ENCODE data around the gene CCDC85C. TPM values are rescaled to one million over a fixed set of nuclear protein-coding genes. Genes with fewer than 3 reads are reported as not detected.

Gene CCDC85C
- 33.6 to 37.2 TPM (median 36.7 TPM) in 5 replicates for total RNA-seq (2022; extraction: Qiagen RNA extraction)

GRCh38 chr14:99603471-99604277, at the start of gene CCDC85C:
Gene CCDC85C (minus strand): TSS chr14:99604207. CDS start chr14:99603959, 248 bp downstream.

GRCh38 chr14:99644723-99645544, 40.9 kb upstream of the CCDC85C start, which contains the start of gene HHIPL1:
Gene HHIPL1 (plus strand): TSS chr14:99645129. CDS start chr14:99645208, 79 bp downstream.

DNA sequence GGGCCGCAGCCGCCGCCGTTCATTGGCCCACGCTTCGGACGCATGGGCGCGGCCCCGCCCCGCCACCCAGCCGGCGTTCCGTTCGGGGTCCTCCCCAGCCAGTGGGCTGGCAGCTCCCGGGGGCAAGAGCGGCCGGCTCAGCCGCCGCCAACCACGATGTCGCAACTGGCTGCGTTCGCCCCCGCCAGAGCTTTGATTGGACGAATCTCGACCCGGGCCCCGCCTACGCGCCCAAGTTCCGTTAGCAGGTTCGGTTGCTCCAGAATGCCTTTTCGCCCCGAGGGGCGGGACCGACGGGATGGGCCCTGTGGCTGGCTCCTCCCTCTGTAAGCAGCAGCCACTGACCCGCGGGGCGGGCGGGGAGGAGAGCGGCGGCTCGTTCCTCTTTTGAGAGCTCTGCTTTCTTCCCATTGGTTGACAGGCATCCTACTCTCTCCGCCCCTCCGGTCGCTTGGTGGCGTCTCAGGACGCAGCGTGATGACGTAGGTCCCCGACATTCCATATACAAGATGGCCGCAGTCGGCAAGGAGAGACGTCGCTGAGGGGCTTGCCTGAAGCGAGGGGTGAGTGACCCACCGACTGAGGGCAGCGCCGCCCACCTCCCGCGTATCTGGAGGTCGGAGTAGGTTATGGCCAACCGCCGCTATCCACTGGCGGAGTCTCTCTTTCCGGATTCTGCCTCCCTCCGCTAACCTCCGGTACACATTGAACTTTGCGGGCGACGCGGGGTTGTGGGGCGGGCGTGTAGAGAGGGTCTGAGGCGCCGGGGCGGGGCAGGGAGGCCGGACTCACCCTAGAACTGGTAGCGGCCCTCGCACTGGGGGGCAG, 122.9 kb downstream of the CCDC85C start, which contains the start of gene CCNK:
TSS of gene CCNK (plus strand) at position 493 of the 828 bp plus-strand sequence. CDS start 11,269 bp downstream, outside the sequence.

DNA sequence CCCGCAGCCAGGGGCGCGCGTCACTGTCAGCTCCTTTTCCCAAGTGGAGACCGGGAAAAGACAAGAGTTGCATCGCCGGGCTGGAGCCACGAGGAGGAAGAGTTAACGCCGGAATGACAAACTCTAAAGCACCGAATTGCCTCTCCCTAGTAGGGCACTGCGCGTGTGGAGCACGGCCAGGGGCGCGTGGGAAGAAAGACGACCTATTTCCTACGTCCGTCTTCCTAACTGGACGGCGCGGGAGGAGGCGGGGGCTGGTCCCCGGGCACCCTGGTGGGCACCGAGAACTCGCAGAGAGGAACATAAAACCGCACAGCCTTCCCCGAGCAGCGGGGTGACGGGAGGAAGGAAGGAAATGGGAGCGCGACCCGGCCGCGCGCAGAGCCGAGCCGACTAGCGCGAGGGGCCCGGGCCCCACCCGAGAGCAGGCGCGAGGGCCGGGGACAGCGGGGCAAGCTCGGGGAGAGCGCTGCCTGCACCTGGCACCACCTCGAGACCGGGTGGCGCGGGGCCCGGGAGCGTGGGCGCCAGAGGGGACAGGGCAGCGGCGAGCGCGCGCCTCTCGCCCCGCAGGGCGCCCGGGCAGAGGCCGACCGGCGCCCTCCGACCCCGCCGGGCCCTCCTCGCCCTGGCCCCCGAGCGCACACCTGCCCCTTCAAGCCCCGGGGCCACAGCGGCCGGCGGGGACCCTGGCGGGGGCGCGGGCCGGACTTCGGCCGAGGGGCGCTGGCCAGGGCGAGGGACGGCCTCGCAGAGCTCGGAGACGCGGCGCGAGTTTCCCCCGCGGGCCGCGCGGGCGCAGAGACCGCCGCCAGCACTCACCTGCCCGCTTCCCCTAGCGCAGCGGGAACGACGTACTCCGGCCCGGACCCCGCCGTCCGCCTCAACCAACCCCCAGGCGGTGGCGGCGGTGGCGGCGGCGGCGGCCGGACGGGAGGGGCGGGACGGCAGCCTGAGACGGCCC, 123.8 kb downstream of the CCDC85C start, which contains the start of gene SETD3:
TSS of gene SETD3 (minus strand) at position 954 of the 964 bp plus-strand sequence. CDS start 15,054 bp downstream, outside the sequence.

Other genes starting within 250 kb of the CCDC85C start
- gene SETD3, start 123.3 kb downstream of the CCDC85C start, total RNA-seq (2022; extraction: Qiagen RNA extraction), result 40.5 to 53.2 TPM (median 45.1 TPM) in 5 replicates
- 46.4 to 57.9 TPM (median 48.2 TPM) in 5 replicates for gene CCNK, start 122.8 kb downstream of the CCDC85C start, total RNA-seq (2022; extraction: Qiagen RNA extraction)
- 0.21 to 0.28 TPM (median 0.24 TPM) in 5 replicates for gene HHIPL1, start 40.9 kb upstream of the CCDC85C start, total RNA-seq (2022; extraction: Qiagen RNA extraction)
- 0.09 to 0.20 TPM (median 0.17 TPM) in 5 replicates for gene CYP46A1, start 80.1 kb upstream of the CCDC85C start, total RNA-seq (2022; extraction: Qiagen RNA extraction)
- 29.0 to 37.7 TPM (median 33.4 TPM) in 5 replicates for gene EML1, start 189.2 kb upstream of the CCDC85C start, total RNA-seq (2022; extraction: Qiagen RNA extraction)